WI38 (cell line): ENCODE results near the gene ZNF771.

Experiments used
- H3K4me3 ChIP-seq: 2 replicates; pipeline ENCODE4 v1.5.1; 2011; ENCODE audit warnings: low read depth, mild to moderate bottlenecking, control low read depth, low read length
- CTCF ChIP-seq: IDR thresholded peaks from 2 replicates; pipeline ENCODE4 v1.5.1; 2012; ENCODE audit warnings: low read depth, mild to moderate bottlenecking, control low read depth, low read length

The ZNF771 gene

GRCh38 chr16:30365200-30365599 lies 42.2 kb upstream of the ZNF771 start:
- no peak for TF ChIP-seq CTCF
- no peak overlapping the region for H3K4me3 ChIP-seq

- H3K4me3 ChIP-seq, result no peak overlapping the region
These were observed 40.9 kb upstream of the ZNF771 start for GRCh38 chr16:30366511-30366910.

GRCh38 chr16:30367349-30368009 lies 39.9 kb upstream of the ZNF771 start:
- peak overlapping the region; percentile 88 for H3K4me3 ChIP-seq
- TF ChIP-seq CTCF, result no peak

More at GRCh38 chr16:30366511-30366910, 40.9 kb upstream of the ZNF771 start:
- TF ChIP-seq CTCF, result no peak

GRCh38 chr16:30368122-30368791 lies 39.1 kb upstream of the ZNF771 start:
- H3K4me3 ChIP-seq, result peak overlapping the region; percentile 88
- TF ChIP-seq CTCF, result no peak

GRCh38 chr16:30368792-30369090 lies 38.7 kb upstream of the ZNF771 start:
- TF ChIP-seq CTCF, result no peak
- peak overlapping the region; percentile 88 for H3K4me3 ChIP-seq

GRCh38 chr16:30369091-30369937 lies 38.1 kb upstream of the ZNF771 start:
- peak overlapping the region; percentile 88 for H3K4me3 ChIP-seq
- TF ChIP-seq CTCF, result no peak

- TF ChIP-seq CTCF, result no peak
- H3K4me3 ChIP-seq, result peak overlapping the region; percentile 88
These were observed 37.4 kb upstream of the ZNF771 start for GRCh38 chr16:30369938-30370455.
